Lower leg skin (tissue), 4 donors: ENCODE measurements around the gene SLC12A9. TPM values are rescaled to one million over a fixed set of nuclear protein-coding genes. Genes with fewer than 3 reads are reported as not detected.
"Not testable (repeated sequence)": the region's sequence is repeated elsewhere in the genome, so short reads cannot be mapped to it uniquely, and the experiment has no call there.

Source experiments
- DNase-seq, 2 donors: peaks; one replicate each; pipeline ENCODE4 v3.0.0-alpha.2; 2019; ENCODE audit warnings: low spot score in 2 of 2
- H3K4me3 ChIP-seq: fragments of 200-600 bp; sonication (generic); 2 replicates; pipeline ENCODE4 v1.5.1; 2017; ENCODE audit warnings: mild to moderate bottlenecking, low read depth; ENCODE audit not compliant: poor library complexity, severe bottlenecking
- CTCF ChIP-seq, 3 donors: fragments of 450-650 bp; IDR thresholded peaks; one replicate each; pipeline ENCODE4 v1.5.1; 2016; ENCODE audit warnings: antibody characterized with exemption in 3 of 3, mild to moderate bottlenecking in 3 of 3, moderate library complexity in 2 of 3
- POLR2A ChIP-seq, 2 donors: fragments of 450-650 bp; IDR thresholded peaks; one replicate each; pipeline ENCODE4 v1.6.1; 2016 to 2017; ENCODE audit warnings: antibody characterized with exemption in 2 of 2, mild to moderate bottlenecking in 1 of 2, moderate library complexity in 1 of 2
- WGBS, 2 donors: methylation state at CpG; one replicate each; pipeline ENCODE4 v1.1.5; 2018; 5-methylcytosine and 5-hydroxymethylcytosine counted together
- intact Hi-C: fragments of 100-400 bp; cut with DNase I; formaldehyde crosslinking; loops from one replicate; pipeline ENCODE4 v1.15.0; 2023; ENCODE audit warnings: low total_unique reads
- total RNA-seq, 4 donors: library from RNA; depleted of rRNA; stranded (reverse); fragments of >200 nt; gene quantifications; one replicate each; pipeline ENCODE4 v1.1.0, GENCODE V29; 2016

The SLC12A9 gene
- total RNA-seq, 4 donors from 2014 or later: 14.0 to 32.9 (median 21.8) TPM

- TF ChIP-seq POLR2A (IDR thresholded peaks at IDR 0.05): no peak
- no peak for TF ChIP-seq CTCF (IDR thresholded peaks at IDR 0.05)
- WGBS, 2 donors: 93 to 95% methylated on average over 5 of the region's 5 CpGs
- intact Hi-C loops: loop anchor here (5.0 kb wide), 1 partner anchor 158 kb away; no protein-coding TSS in a partner anchor
- no peak for DNase-seq
- no peak overlapping the region for H3K4me3 ChIP-seq
These were observed 46.9 kb downstream of the SLC12A9 start for GRCh38 chr7:100899432-100899831.

GRCh38 chr7:100900978-100901377 is 48.5 kb downstream of the SLC12A9 start:
- DNase-seq: no peak
- TF ChIP-seq POLR2A (IDR thresholded peaks at IDR 0.05) (no peak), CTCF (IDR thresholded peaks at IDR 0.05) (no peak)
- WGBS, 2 donors: 83 to 86% methylated on average over 2 of the region's 2 CpGs
- intact Hi-C loops: loop anchor here (5.0 kb wide), 1 partner anchor 166 kb away; no protein-coding TSS in a partner anchor
- no peak overlapping the region for H3K4me3 ChIP-seq

- no peak for DNase-seq
- 41 to 55% methylated on average over 5 of the region's 5 CpGs for WGBS, 2 donors
- no peak overlapping the region for H3K4me3 ChIP-seq
- TF ChIP-seq POLR2A (IDR thresholded peaks at IDR 0.05) (no peak), CTCF (IDR thresholded peaks at IDR 0.05) (no peak)
- intact Hi-C loops: loop anchor here (5.0 kb wide), 1 partner anchor 165 kb away; no protein-coding TSS in a partner anchor
These were observed 49.4 kb downstream of the SLC12A9 start for GRCh38 chr7:100901921-100902332.

- TF ChIP-seq CTCF (IDR thresholded peaks at IDR 0.05): no peak
- TF ChIP-seq POLR2A (IDR thresholded peaks at IDR 0.05): no peak
- DNase-seq: no peak
- 91% methylated on average over 7 of the region's 7 CpGs for WGBS, 2 donors
- intact Hi-C loops: loop anchor here (5.0 kb wide), 1 partner anchor 165 kb away; no protein-coding TSS in a partner anchor
- H3K4me3 ChIP-seq: no peak overlapping the region
These were observed 50.1 kb downstream of the SLC12A9 start for GRCh38 chr7:100902638-100903037.

GRCh38 chr7:100908512-100908911 is 56.0 kb downstream of the SLC12A9 start:
- DNase-seq: no peak
- 92 to 96% methylated on average over 5 of the region's 5 CpGs for WGBS, 2 donors
- intact Hi-C loops: no loop called here
- no peak overlapping the region for H3K4me3 ChIP-seq
- no peak for TF ChIP-seq CTCF (IDR thresholded peaks at IDR 0.05)
- TF ChIP-seq POLR2A (IDR thresholded peaks at IDR 0.05): no peak

- WGBS, 2 donors: 77 to 85% methylated on average over 7 of the region's 7 CpGs
- DNase-seq, H3K4me3 ChIP-seq, intact Hi-C loops: not testable (repeated sequence)
These were observed 57.9 kb downstream of the SLC12A9 start for GRCh38 chr7:100910443-100910842.
